ENCODE results near the gene C1GALT1.
"Not testable (repeated sequence)": the region's sequence is repeated elsewhere in the genome, so short reads cannot be mapped to it uniquely, and the experiment has no call there.

C1GALT1 gene

DNA sequence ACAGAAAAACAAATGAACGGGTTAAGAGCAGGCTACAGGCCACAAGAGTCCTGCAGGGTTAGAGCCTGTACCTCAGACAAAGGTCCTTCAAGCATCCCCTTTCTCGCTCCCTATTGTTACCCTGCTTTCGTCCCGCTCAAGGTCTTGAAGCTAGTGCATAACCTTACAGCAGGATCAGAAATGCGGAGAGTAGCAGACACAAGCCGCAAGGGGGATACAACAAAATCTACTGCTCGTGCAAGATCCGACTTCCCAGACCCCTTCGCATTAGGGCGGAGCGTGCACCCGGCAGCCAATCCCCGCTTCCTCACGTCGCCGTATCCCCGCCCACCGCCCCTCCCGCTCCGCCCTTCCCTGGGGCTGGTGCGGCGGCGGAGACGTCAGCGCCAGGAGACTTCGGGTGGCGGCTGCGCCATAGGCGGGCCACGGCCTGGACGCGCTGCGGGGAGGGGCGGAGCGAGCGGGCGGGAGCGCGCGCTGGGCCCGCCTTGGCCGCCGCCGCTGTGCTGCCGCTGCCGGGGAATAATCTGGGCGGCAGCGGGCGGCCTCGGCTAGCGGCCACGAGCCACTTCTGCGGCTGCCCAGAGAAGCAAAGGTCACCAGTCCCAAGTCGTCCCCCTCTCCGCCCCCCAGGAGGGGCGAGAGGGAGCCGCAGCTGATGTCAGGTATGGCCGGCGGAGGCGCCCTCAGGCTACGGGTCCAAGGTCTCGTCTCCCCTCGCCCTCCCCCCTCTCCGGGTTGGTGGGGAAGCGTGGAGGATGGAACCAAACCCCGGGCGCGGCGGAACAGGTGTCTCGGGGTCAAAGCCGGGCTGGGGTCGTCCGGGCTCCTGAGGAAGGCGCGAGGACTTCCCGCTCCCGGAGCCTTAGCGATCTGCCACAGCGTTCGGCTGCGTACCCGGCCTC lies at the start of gene C1GALT1:
TSS of gene C1GALT1 (plus strand) at position 389 of the 905 bp plus-strand sequence. CDS start 51,776 bp downstream, outside the sequence.
- DNase-seq (ENCODE audit: extremely low read depth in 1 of 2, low read depth in 1 of 2): peak; percentile 94 to 97

DNA sequence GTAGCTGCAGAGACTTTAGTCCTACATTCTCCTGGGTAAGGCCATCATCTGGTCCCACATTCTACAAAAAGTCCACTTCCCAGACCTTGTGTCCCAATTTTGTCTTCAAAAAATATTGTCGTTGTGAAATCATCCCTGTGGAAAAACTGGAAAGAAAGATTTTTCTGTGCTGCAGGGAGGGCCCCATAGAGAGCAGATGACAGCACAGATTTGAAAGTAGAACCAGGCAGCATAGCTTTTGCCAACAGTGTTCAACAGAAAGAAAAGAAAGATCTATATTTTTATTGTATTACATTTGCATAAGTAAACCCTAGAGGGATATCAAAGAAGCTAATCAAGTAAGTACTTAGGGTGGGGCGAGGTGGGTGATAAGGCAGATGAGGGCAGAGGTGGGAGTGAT lies 48.3 kb upstream of the C1GALT1 start:
- DNase-seq (ENCODE audit: extremely low read depth in 1 of 2, low read depth in 1 of 2): no peak

DNA sequence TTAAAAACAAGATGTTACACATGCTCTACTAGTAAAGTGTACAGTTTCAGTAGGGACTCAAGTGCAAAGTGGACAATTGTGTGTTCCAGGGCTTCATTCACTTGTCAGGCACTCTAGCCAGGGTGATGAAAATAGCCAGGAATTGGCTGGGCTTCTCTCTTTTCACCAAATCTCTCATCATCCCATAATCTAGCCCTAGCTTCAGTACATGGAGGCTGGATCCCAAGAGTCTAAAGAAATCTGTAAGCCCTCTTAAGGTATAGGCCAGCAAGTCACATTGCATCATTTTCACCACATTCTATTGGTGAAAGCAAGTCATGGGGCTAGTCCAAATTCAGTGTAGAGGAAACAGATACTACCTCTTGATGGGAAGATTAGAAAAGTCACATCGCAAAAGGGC lies 47.3 kb upstream of the C1GALT1 start:
- DNase-seq (ENCODE audit: extremely low read depth in 1 of 2, low read depth in 1 of 2): no peak

DNA sequence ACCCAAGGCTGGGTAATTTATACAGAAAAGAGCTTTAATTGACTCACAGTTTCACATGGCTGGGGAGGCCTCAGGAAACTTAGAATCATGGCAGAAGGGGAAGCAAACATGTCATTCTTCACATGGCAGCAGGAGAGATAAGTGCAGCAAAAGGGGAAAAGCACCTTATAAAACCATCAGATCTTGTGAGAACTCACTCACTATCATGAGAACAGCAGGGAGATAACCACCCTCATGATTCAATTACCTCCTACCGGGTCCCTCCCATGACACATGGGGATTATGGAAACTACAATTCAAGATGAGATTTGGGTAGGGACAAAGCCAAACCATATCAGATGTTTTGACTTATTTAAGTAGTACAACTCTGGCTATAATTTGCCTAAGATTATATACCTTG lies 46.4 kb upstream of the C1GALT1 start:
- DNase-seq (ENCODE audit: extremely low read depth in 1 of 2, low read depth in 1 of 2): not testable (repeated sequence)

DNA sequence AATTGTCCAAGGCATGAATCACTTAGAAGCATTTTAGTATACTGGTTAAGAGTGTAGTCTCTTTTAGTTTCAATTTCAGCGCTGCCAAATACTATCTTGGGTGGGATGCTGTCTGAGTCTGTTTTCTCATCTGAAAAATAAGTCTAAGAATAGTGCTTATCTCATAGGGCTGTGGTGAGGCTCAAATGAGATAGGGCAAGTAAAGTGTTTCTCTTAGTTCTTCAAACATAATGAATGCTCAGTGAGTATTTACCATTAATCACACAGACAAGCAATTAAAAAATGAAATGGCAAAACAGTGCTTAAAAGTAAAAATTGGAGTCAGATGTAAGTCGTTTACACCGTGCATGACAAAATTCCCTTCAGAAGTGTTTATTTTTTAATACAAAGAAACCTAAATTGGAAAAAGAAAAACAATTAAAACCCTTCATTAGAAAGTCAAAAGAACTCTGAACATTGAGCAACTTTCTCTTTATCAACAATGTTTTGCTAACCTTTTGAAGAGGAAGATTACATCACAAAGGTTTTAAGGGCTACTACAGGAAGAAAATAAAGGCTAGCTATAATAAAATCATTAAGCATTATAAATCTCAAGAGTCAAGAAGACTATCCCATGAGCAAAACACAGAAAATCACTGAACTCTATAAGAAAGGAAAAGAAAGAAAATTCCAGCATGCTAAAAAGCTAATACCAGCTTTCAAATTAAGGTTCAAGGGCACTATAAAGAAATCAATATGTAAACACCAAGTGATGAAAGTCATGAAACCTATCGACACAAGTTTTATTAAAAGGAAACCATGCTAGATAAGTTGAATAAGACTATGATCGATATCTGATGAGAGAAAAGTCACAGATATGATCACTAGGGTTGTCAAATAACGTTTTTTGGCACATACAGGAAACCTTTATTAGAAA lies 45.6 kb upstream of the C1GALT1 start:
- no peak for DNase-seq (ENCODE audit: extremely low read depth in 1 of 2, low read depth in 1 of 2)

DNA sequence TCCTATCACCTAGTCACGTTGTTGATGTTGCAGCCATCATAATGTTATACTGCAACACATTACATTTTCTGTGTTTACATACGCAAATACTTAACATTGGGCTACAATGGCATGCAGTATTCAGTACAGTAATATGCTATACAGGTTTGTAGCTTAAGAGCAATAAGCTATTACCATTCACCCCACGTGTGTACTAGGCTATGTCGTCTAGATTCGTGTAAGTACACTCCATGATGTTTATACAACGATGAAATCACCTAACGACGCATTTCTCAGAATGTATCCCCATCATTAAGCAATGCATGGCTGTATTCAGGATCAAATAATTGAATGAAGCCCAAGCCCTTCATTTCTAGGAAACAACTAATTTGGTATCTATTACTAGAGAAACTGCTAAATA lies 43.4 kb upstream of the C1GALT1 start:
- no peak for DNase-seq (ENCODE audit: extremely low read depth in 1 of 2, low read depth in 1 of 2)

DNA sequence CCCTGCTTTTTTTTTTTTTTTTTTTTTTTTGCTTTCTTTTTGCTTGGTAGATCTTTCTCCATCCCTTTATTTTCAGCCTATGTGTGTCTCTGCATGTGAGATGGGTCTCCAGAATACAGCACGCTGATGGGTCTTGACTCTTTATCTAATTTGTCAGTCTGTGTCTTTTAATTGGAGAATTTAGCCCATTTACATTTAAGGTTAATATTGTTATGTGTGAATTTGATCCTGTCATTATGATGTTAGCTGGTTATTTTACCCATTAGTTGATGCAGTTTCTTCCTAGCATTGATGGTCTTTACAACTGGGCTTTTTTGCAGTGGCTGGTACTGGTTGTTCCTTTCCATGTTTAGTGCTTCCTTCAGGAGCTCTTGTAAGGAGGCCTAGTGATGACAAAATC lies 38.9 kb upstream of the C1GALT1 start:
- not testable (repeated sequence) for DNase-seq (ENCODE audit: extremely low read depth in 1 of 2, low read depth in 1 of 2)

DNA sequence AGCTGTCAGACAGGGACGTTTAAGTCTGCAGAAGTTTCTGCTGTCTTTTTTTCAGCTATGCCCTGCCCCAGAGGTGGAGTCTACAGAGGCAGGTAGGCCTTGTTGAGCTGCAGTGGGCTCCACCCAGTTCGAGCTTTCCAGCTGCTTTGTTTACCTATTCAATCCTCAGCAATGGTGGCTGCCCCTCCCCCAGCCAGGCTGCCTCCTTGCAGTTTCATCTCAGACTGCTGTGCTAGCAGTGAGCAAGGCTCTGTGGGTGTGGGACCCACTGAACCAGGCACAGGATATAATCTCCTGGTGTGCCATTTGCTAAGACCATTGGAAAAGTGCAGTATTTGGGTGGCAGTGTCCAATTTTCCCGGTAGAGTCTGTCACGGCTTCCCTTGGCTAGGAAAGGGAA lies 37.2 kb upstream of the C1GALT1 start:
- not testable (repeated sequence) for DNase-seq (ENCODE audit: extremely low read depth in 1 of 2, low read depth in 1 of 2)

DNA sequence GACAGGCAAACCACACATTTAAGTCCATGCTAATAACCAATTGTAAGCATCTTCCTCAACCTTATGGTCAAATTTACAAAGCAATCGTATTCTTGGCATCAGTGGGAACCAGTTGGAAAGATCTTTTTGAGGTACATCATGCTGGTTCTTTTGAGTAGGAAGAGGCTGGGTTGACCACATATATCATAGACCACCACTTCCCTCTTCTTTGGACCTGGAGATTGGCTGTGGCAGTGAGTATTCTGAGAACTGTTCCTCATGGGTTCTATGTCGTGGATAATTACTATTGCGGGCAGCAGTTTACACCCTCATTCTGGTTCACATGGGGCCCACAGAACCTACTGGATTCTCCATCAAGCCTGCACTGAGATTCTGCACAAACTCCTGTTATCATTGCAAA lies 35.5 kb upstream of the C1GALT1 start:
- DNase-seq (ENCODE audit: extremely low read depth in 1 of 2, low read depth in 1 of 2): no peak

DNA sequence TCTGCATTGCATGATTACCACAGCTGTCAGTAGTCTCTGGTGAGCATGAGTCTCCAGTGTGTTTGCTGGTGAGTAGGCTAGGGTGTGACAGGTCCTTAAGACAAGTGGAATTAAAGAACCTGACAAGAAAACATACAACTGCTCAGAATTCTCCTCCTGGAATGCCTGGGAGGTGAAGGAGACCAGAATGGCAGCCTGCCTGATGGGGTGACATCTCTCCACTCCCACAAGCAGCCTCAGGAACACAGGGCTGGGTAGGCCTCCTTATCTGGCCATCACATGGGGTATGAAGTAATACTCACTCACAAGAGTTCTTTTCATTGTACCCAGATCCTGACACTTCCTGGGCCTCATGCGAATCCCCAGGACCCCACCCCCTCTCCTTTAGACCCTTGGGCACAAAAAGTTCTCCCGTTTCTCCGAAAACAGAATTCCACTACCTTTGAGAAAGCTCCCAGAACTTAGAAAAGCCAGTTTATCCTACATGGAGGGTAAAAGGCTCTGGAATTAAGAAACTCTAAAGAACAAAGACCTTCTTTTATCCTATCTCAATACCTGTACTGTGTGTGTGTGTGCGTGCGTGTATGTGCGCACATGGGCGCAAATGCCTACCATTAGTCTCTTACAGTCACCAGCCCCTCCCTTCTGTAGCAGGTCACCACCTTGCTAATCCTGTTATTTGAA lies 33.4 kb upstream of the C1GALT1 start:
- DNase-seq (ENCODE audit: extremely low read depth in 1 of 2, low read depth in 1 of 2): no peak

DNA sequence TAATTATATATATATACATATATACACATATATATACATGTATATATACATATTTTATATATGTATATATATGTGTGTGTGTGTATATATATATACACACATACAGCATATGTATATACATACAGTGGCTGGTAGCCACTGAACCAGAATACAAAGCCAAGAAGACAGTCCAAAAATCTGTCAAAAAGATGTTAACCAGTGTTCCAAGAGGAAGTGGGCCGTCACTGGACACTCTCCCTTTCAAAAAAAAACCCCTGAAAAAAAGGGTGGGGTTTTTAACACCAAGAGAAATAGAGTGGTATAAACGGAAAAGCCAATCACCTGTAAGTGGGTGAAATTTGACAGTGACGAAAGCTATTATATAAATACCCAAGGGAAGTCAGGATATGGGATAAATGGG lies 31.1 kb upstream of the C1GALT1 start:
- DNase-seq (ENCODE audit: extremely low read depth in 1 of 2, low read depth in 1 of 2): no peak

DNA sequence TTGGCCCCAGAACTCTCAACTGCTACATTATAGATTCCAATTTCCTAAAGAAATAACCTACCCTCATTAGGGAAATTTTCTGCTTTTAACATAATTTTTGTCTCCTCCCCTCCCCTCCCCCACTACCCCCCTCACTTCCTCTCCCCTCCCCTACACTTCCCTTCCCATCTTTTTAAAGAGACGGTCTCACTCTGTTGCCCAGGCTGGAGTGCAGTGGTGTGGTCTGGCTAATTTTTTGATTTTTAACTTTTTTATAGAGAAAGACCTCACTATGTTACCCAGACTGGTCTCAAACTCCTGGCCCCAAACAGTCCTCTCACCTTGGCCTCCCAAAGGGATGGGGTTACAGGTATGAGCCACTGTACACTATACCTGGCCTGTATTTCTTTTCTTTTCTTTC lies 30.5 kb upstream of the C1GALT1 start:
- no peak for DNase-seq (ENCODE audit: extremely low read depth in 1 of 2, low read depth in 1 of 2)

DNA sequence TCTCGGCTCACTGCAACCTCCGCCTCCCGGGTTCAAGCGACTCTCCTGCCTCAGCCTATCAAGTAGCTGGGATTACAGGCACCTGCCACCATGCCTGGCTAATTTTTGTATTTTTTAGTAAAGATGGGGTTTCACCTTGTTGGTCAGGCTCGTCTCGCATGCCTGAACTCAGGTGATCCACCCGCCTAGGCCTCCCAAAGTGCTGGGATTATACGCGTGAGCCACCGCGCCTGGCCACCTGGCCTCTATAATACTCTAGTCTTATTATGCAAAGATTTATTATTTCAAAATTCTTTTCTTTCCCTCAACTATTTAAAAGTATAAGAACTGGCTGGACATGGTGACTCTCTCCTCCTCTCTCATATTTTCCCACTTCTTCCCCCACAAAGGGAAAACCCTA lies 30.0 kb upstream of the C1GALT1 start:
- no peak for DNase-seq (ENCODE audit: extremely low read depth in 1 of 2, low read depth in 1 of 2)

DNA sequence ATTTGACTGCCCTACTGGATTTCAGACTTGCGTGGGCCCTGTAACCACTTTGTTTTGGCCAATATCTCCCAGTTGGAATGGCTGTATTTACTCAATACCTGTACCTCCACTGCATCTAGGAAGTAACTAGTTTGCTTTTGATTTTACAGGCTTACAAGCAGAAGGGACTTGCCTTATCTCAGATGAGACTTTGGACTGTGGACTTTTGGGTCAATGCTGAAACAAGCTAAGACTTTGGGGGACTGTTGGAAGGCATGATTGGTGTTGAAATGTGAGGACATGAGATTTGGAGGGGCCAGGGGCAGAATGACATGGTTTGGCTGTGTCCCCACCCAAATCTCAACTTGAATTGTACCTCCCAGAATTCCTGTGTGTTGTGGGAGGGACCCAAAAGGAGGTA lies 28.0 kb upstream of the C1GALT1 start:
- not testable (repeated sequence) for DNase-seq (ENCODE audit: extremely low read depth in 1 of 2, low read depth in 1 of 2)

DNA sequence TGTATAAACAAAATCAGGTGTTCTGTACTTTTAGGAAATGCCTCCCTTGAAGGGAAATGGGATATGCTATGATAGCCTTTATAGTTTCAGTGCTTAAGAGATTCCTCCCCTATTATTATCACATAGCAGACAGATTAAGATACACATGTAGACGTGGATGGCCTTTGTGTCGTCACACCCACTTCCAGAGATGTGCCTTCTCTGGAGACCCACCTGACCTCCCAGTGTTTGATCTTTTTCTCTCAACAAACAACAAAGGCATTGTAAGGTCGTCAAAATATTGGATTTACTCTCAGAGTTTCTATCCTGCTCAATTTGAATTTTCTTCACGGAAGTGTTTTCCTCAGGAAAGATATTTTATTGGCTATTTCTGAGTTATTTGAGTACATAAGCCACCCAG lies 25.7 kb upstream of the C1GALT1 start:
- no peak for DNase-seq (ENCODE audit: extremely low read depth in 1 of 2, low read depth in 1 of 2)

DNA sequence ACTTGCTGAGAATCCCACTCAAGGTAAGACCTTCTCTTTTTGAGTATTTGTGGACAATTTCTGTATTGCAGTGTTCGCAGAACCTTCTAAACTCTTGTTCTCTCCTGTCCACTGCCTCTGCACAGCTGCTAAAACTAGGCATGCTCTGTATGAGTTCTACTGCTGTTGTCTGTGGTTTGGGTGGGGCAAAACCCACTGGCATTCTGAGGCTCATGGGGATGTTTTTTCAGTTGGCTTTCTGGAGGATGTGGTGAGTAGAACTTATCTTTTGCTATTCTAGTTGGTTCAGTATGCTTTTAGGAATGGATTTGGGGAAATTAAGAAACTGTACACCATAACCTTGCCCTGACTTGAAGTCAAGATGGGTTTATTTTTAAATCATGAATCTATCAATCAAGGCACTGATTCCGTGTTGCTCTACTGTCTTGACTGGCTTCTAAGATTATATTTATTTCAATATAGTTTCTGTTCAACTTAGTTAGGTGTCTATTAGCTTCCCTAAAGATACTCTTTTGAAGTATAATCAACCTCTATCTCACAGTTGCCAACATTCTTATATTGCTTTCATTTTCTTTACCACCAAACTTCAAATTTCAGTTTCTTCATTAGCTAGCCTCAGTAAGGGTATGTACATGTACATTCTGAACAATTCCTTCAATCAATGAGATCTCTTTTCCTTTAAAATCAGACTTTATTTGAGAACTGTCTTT lies 25.0 kb upstream of the C1GALT1 start:
- DNase-seq (ENCODE audit: extremely low read depth in 1 of 2, low read depth in 1 of 2): peak; percentile 9 to 29

DNA sequence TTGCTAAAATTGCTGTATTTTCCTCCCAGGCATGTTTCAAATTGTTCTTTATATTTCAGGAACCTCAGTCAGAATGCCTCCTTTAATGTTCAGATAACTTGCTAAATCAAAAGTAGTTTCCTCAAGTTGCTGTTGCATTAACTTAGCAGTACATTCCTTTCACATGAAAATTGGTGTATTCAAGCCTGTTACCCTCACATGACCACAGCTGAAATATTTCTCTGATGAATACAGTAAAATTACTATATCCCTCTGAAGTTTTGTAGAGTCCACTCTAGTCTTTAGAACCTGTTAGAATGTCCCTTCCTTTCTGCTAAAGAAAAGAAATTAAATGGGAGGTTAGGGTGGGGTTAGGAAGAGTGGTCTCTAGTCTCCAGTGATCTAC lies 24.5 kb upstream of the C1GALT1 start:
- DNase-seq (ENCODE audit: extremely low read depth in 1 of 2, low read depth in 1 of 2): no peak

DNA sequence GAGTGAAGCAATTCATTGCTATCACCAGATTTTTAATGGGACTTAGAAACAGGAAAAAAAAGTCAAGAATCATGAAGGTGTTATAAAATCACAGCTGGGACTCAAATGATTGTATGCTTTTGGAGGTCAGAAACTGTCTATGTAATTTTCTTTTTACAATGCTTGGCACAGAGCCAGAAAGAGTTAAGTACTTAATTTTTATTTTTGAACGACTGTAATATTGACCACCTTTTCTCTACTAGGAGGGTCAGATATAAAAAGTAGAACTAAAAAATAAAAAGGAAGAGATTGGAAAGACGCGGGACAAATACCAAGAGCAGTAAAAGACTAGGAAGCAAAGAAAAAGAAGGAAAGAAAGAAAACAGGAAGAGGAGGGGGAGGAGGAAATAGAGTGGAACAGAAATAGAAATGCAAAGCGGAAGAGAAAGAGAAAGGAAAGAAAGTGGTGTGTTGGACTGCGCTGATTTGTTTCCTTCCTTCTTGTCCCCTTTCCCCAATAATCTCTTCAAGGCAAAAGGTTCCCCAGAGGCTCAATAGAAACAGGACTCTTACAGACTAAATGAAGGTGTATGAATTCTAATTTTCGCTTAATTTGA lies 23.2 kb upstream of the C1GALT1 start:
- no peak for DNase-seq (ENCODE audit: extremely low read depth in 1 of 2, low read depth in 1 of 2)

DNA sequence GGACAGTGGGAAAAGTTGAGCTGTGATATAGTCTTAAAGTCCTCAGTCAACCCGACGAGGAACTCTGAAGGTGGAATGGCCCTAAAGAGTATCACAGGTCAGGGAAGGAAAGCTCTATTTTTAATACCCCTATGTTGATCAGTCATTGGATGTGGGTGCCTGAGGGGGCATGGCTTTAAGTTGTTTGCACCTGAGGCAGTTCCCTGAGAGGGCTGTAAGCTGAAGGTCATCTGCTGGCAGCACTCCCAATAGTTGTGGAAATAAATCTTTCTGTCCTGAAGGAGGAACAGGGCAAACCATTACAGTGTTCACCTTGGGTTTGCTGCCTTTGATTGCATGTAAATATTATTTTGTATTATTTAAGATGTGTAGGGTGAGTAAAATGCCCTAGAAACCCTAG lies 17.8 kb upstream of the C1GALT1 start:
- DNase-seq (ENCODE audit: extremely low read depth in 1 of 2, low read depth in 1 of 2): no peak

DNA sequence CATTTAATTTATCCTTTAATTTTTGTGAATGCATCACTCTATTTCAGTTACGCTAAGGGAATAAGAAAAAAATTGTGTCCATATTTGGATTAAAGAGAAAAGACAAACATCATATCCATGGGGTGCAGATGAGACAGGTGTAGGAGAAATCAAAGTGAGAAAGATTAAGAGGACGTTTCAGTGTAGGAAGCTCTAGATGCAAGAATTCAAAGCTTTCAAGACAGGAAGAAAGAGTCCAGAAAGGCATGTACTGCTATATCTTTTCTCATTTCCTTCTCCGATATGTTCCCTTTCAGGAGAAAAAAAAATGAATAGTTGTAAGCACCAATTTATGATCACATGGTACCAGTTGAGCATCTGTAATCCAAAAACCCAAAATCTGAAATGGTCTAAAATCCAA lies 17.0 kb upstream of the C1GALT1 start:
- DNase-seq (ENCODE audit: extremely low read depth in 1 of 2, low read depth in 1 of 2): no peak
